Transverse colon (tissue), 3 donors: ENCODE data around the gene SLC29A1.

Experiments used
- EP300 ChIP-seq: sonication (generic); formaldehyde crosslinking; IDR thresholded peaks from one replicate; pipeline ENCODE4 v1.6.1; 2017; ENCODE audit warnings: antibody characterized with exemption, low read depth
- TF ChIP-seq, protein P1 (sequence below), 5 experiments: fragments of 200-600 bp in 3 of 5; fragments of 450-650 bp in 2 of 5; sonication (generic) in 3 of 5; IDR thresholded peaks; 1 replicate in 2 of 5; 2 replicates in 3 of 5; pipeline ENCODE4 v1.5.1; 2016 to 2017; ENCODE audit warnings: antibody characterized with exemption in 5 of 5, inconsistent platforms in 3 of 5, mild to moderate bottlenecking in 2 of 5, moderate library complexity in 1 of 5

- TF ChIP-seq, protein P1, sequence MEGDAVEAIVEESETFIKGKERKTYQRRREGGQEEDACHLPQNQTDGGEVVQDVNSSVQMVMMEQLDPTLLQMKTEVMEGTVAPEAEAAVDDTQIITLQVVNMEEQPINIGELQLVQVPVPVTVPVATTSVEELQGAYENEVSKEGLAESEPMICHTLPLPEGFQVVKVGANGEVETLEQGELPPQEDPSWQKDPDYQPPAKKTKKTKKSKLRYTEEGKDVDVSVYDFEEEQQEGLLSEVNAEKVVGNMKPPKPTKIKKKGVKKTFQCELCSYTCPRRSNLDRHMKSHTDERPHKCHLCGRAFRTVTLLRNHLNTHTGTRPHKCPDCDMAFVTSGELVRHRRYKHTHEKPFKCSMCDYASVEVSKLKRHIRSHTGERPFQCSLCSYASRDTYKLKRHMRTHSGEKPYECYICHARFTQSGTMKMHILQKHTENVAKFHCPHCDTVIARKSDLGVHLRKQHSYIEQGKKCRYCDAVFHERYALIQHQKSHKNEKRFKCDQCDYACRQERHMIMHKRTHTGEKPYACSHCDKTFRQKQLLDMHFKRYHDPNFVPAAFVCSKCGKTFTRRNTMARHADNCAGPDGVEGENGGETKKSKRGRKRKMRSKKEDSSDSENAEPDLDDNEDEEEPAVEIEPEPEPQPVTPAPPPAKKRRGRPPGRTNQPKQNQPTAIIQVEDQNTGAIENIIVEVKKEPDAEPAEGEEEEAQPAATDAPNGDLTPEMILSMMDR (IDR thresholded peaks at IDR 0.05): no peak
- TF ChIP-seq EP300: no peak
Measured at GRCh38 chr6:44177691-44178423, 45.5 kb upstream of the SLC29A1 start.
